Left ventricle myocardium inferior (tissue), 1 donor: ENCODE data around the gene ARFGAP3. TPM values are rescaled to one million over a fixed set of nuclear protein-coding genes. Genes with fewer than 3 reads are reported as not detected.
"Not testable (repeated sequence)": the region's sequence is repeated elsewhere in the genome, so short reads cannot be mapped to it uniquely, and the experiment has no call there.

Experiments
- DNase-seq: peaks from one replicate; pipeline ENCODE4 v3.0.0-alpha.2; 2020
- H3K27ac ChIP-seq: fragments of 200-600 bp; replicated peaks from 2 replicates; pipeline ENCODE4 v1.8.0; 2021
- H3K27me3 ChIP-seq: fragments of 200-600 bp; 2 replicates; pipeline ENCODE4 v1.8.0; 2021; ENCODE audit warnings: low read depth
- H3K36me3 ChIP-seq: fragments of 200-600 bp; 2 replicates; pipeline ENCODE4 v1.8.0; 2021
- H3K4me1 ChIP-seq: fragments of 200-600 bp; 2 replicates; pipeline ENCODE4 v1.8.0; 2021
- H3K4me3 ChIP-seq: fragments of 200-600 bp; 2 replicates; pipeline ENCODE4 v1.8.0; 2021; ENCODE audit warnings: mild to moderate bottlenecking, moderate library complexity
- H3K9me3 ChIP-seq: fragments of 200-600 bp; replicated peaks from 2 replicates; pipeline ENCODE4 v1.8.0; 2021
- CTCF ChIP-seq: fragments of 200-600 bp; IDR thresholded peaks from 2 replicates; pipeline ENCODE4 v1.8.0; 2021; ENCODE audit warnings: antibody characterized with exemption, mild to moderate bottlenecking, borderline replicate concordance
- intact Hi-C: fragments of 100-400 bp; cut with micrococcal nuclease; formaldehyde crosslinking; loops from one replicate; pipeline ENCODE4 v1.11.0; 2022
- total RNA-seq: library from RNA; stranded (reverse); fragmentation: NEBNext Ultra II Directional; extraction: Animal tissue kit (Norgen Biotek cat#: 25700); gene quantifications from one replicate; pipeline ENCODE4 v1.2.1, GENCODE V29; 2021
- donor health status: DM: no; HTN: yes; CAD: no; lungs with severe emphysema.

Gene ARFGAP3
- total RNA-seq, 1 donor from 2014 or later = 26.9 TPM

DNA sequence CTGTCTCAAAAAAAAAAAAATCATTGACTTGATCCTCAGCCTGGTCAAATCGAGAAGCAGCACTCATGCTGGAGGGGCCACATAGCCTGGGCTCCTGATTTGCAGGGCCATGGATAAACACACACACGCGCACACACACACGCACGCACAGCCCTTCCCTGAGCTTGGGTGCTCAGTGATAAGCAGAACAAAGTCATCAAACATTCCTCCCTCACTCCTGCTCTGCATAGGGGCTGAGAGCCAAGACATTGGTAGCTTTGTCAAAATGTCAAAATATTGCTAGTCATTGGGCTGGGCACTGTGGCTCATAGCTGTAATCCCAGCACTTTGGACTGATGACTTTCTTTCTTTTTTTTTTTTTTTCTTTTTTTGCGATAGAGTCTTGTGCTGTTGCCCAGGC lies 102.4 kb downstream of the ARFGAP3 start:
- no peak overlapping the region for H3K4me3 ChIP-seq
- peaks cover 40% of the 10 kb centered on the region for H3K4me1 ChIP-seq
- no peaks in the 10 kb centered on the region for H3K9me3 ChIP-seq
- no peak for DNase-seq
- intact Hi-C loops = no loop called here
- H3K27ac ChIP-seq = peak overlapping the region; percentile 36
- H3K36me3 ChIP-seq = no peaks in the 10 kb centered on the region
- no peak for TF ChIP-seq CTCF
- no peaks in the 10 kb centered on the region for H3K27me3 ChIP-seq

- Histone ChIP-seq H3K9me3 (no peaks in the 10 kb centered on the region), H3K36me3 (no peaks in the 10 kb centered on the region), H3K4me1 (peaks cover 58% of the 10 kb centered on the region), H3K4me3 (no peak overlapping the region), H3K27me3 (no peaks in the 10 kb centered on the region), H3K27ac (peak overlapping the region; percentile 92)
- no peak for DNase-seq
- intact Hi-C loops = no loop called here
- no peak for TF ChIP-seq CTCF
Measured at GRCh38 chr22:42752912-42753311, 104.2 kb downstream of the ARFGAP3 start.

GRCh38 chr22:42752230-42752746 lies 104.8 kb downstream of the ARFGAP3 start:
- Histone ChIP-seq H3K4me1 (peaks cover 64% of the 10 kb centered on the region), H3K27ac (peak overlapping the region; percentile 92), H3K27me3 (no peaks in the 10 kb centered on the region), H3K4me3 (no peak overlapping the region), H3K9me3 (no peaks in the 10 kb centered on the region), H3K36me3 (no peaks in the 10 kb centered on the region)
- DNase-seq = no peak
- TF ChIP-seq CTCF = no peak
- intact Hi-C loops = no loop called here

GRCh38 chr22:42750421-42750820 lies 106.7 kb downstream of the ARFGAP3 start:
- H3K9me3 ChIP-seq, intact Hi-C loops, DNase-seq, H3K4me3 ChIP-seq, H3K36me3 ChIP-seq, H3K27me3 ChIP-seq, H3K27ac ChIP-seq: not testable (repeated sequence)
- H3K4me1 ChIP-seq = peaks cover 75% of the 10 kb centered on the region

- intact Hi-C loops = no loop called here
- no peaks in the 10 kb centered on the region for H3K36me3 ChIP-seq
- no peak overlapping the region for H3K4me3 ChIP-seq
- TF ChIP-seq CTCF = no peak
- no peak for DNase-seq
- H3K9me3 ChIP-seq = no peaks in the 10 kb centered on the region
- H3K27ac ChIP-seq = peak overlapping the region; percentile 91
- H3K4me1 ChIP-seq = peaks cover 74% of the 10 kb centered on the region
- no peaks in the 10 kb centered on the region for H3K27me3 ChIP-seq
Measured at GRCh38 chr22:42747701-42748513, 109.2 kb downstream of the ARFGAP3 start.

Other genes with a start within 250 kb of the ARFGAP3 start
- gene POLDIP3, start 242.4 kb downstream of the ARFGAP3 start, total RNA-seq = 35.2 TPM
- gene ATP5MGL, start 216.7 kb downstream of the ARFGAP3 start, total RNA-seq = 0.38 TPM
- 298 TPM for gene CYB5R3, start 207.9 kb downstream of the ARFGAP3 start, total RNA-seq
- gene A4GALT, start 136.4 kb downstream of the ARFGAP3 start, total RNA-seq = 94.9 TPM
- 64.8 TPM for gene PACSIN2, start 157.9 kb upstream of the ARFGAP3 start, total RNA-seq
- gene TTLL1, start 232.1 kb upstream of the ARFGAP3 start, total RNA-seq = 8.5 TPM